NCI-H1048 (cell line): ENCODE results near the gene ALDH5A1.
"Not testable (repeated sequence)": the region's sequence is repeated elsewhere in the genome, so short reads cannot be mapped to it uniquely, and the experiment has no call there.

Source experiments
- DNase-seq: peaks from one replicate; lab custom pipeline; 2025; lab: John Stamatoyannopoulos, UW

ALDH5A1 gene

GRCh38 chr6:24486065-24486464 lies 8.7 kb upstream of the ALDH5A1 start:
- no peak for DNase-seq

DNA sequence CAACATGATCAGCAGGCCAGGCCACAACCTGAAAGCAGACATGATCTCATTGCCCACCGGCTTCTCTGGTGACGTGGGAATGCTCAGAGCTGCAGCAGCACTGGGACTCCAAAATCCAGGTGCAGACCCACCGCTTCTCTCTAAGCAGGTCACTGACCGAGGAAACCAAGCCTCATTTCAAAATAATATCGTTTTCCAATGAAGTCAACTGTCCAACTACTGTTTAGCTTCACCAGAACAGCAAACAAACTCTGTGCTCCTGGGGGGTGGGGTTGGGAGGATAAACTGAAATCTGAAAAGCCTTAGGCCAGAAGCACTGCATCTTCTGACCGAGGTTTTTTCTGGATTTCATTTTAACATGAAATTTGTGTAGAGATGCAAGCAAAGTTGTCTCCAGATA lies 5.3 kb upstream of the ALDH5A1 start, which contains the start of gene GPLD1:
Gene GPLD1, minus strand, starts transcription at position 109 of the 400 bp plus-strand sequence. Its CDS starts 67 bp downstream, at position 42.
- no peak for DNase-seq

DNA sequence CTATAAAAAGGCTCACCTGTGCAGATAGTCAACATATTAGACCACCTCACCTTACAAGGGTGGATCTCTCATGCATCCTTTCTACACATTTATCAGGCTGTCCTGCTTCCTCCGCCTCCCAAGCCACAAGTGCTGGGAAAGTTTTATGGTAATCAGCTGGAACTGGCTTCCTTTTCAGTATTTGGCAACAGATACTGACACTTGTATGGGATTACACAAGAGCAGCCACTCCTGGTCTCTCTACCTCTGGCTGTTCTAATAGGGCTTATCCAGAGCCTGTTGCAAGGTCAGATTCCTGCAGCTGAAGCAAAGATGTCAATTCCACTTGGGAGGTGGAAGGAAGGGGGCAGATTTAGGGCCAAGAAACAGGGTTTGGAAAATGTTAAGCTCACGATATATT lies 4.9 kb upstream of the ALDH5A1 start:
- no peak for DNase-seq

DNA sequence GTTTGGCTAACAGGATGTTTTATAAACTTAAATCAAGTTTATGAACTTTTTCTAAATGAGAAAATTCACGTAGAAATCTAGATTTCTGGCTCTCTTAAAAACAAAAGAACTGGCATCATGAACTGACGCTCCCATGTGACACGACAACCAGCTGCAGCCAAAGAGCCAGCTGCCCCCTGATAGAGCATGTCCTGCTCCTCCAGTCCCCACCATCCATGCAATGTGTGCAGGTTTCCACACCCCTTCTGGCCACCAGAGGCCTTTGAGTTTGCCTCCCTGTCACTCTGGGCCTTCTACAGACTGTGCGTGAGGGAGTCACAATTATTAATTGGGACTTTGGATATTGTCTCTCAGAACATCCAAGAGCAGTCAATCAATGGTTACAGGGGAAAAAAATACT lies 3.8 kb upstream of the ALDH5A1 start:
- DNase-seq = no peak

DNA sequence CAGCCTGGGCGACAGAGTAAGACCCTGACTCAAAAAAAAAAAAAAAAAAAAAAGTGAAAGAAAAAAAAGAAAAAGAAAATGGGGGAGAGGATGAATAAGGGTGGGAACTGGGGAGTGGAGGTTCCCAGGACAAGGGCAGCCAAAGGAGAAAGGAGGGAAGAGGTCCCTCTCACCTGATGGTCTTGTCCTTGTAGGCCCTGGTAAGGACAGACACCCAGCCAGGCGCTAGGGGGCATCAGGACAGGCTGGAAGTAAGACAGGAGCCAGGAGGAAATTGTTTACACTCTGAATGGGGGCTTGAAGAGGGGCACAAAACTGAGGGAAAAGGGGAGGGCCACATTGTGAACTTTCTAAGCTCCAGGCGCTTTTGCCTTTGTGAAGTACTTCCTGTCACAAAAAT lies 2.3 kb upstream of the ALDH5A1 start:
- DNase-seq = no peak

- no peak for DNase-seq
These were observed 586 bp upstream of the ALDH5A1 start for GRCh38 chr6:24493945-24494820.

- DNase-seq = no peak
These were observed 2.6 kb downstream of the ALDH5A1 start for GRCh38 chr6:24497254-24497970.

GRCh38 chr6:24500683-24501082 lies 5.9 kb downstream of the ALDH5A1 start:
- DNase-seq = no peak

DNA sequence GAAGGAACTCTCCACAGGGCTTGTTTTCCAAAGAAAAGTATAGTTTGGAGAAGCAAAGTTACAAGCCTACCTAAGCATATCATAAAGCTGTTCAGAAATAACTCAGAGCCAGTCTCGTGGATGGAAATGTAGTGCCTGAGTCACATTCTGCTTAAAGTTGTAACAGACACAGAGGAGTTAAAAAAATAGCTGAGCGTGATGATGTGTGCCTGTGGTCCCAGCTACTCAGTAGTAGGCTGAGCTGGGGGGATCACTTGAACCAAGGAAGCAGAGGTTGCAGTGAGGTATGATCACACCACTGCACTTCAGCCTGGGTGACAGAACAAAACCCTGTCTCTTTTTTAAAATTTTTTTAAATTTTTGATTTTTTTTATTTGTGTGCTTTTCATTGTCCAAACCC lies 6.6 kb downstream of the ALDH5A1 start:
- no peak for DNase-seq

DNA sequence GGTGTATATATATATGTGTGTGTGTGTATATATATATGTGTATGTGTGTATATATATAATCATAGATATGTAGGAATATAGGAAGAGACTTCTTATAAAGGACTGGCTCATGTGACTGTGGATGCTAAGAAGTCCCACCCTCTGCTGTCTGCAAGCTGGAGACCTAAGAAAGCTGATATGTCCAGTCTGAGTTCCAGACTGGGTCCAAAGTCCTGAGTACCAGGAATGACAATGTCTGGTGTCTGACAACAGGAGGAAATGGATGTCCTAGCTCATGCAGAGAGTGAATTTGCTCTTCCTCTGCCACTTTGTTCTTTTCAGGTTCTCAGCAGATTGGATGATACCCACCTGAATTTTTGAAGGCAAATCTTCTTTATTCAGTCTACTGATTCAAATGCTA lies 7.1 kb downstream of the ALDH5A1 start:
- no peak for DNase-seq

DNA sequence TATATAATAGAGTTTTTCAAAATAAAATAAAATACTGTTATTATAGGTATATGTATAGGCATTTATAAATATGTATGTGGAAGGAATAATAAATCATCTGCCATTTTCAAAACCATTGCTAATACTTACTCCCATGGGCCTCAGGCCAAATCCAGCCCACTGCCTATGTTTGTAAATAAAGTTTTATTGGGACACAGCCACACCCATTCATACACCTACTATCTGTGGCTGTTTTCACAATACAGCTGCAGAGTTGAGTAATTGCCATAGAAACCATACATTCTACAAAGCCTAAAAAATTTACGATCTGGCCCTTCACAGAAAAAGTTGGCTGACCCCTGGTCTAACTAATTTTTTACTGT lies 9.5 kb downstream of the ALDH5A1 start:
- DNase-seq = no peak

- no peak for DNase-seq
These were observed 10.1 kb downstream of the ALDH5A1 start for GRCh38 chr6:24504649-24505586.

DNA sequence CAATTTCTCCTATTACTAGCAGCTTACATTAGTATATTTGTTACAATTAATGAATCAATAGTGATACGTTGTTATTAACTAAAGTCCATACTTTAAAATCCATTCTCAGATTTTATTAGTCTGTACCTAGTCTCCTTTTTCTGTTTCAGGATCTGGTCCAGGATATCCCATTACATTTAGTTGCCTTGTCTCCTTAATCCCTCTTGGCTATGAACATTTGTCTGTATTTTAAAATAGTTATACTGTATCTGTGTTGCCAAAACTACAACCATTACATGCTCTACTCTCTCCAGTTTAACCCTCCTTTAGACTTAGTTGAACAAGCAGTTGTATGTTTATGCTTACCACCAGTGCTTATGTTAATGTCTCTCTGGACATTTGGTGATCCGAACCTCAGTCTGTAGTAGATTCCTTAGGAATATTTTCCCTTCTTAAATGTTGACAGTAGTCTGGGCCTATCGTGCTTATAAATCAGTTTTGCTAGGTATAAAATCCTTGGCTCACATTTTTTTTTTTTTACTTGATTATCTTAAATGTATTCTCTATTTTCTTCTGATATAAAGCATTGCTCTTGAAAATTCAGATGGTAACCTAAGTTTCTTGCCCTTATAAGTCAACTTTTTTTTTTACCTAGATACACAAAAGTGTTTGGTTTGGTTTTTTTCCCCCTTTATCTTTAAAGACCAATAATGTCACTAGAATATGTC lies 12.2 kb downstream of the ALDH5A1 start:
- no peak for DNase-seq

- DNase-seq = not testable (repeated sequence)
These were observed 17.2 kb downstream of the ALDH5A1 start for GRCh38 chr6:24511976-24512375.

GRCh38 chr6:24513602-24514001 lies 18.8 kb downstream of the ALDH5A1 start:
- no peak for DNase-seq

DNA sequence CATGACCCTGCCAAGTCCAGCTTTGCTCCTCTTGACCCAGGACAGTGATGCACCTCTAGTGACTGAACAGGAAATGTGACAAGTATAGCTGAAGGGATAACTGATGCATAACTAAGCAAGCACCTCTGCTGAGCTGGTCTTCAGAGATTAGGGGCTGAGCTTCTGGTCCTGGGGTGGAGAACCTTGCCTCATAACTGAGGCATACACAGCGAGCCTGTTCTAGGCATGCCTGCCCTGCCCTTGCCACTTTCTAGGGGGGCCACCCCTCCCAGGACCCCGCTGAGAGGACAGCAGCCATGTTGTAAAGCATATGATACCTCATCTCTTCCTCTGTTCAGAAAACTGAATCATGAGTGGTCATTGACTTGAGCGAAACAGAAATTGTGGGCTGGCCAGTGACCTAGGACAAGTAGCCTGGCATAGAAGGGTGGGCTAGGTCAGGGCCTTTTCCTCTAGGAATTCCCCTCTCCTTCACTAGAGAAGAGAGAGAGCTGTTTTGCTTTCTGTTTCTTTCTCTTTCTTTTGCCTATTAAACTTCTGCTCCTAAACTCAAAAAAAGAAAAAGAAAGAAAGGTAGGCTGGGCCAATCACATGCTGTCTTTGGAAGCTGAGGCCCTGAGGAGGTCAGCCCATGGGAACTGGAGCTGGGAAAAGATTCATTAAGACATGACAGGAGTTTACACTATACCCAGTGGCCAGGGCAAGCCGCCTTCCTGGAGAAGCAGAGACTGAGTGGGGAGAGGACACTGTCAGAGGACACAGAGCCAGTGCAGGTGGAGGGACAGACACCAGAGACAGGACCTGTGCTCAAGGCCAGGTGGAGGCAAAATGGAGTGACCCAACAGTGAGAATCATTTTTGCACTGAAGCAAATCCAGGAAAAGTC lies 23.1 kb downstream of the ALDH5A1 start:
- no peak for DNase-seq

DNA sequence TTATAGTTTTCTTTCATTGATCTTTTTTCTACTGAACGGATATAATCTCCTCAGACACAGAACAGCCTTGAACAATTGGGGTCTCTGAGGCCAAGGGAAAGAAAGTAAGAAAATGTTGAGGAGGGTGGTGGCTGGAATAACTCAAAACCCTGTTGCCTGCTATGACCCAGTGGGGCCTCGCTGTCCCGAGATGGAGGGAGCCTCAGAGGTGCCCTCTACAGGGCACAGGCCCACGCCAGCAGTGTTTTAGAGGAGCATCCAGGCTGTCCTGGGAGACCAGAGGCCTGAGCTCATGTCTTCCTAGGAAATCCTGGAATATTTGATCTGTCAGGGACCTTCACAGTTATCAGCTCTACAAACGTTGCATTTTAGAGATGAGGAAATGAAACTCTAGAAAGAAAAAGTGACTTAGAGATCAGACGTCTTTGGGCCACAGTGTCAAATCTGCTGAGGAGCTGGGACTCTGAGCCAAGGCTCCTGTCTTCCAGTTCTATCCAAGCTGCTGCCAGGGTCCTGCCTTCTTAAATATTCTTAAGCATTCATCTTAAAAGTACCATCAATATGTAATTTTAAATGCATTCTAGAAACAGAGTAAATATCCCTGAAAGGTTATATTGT lies 26.3 kb downstream of the ALDH5A1 start:
- DNase-seq = no peak

DNA sequence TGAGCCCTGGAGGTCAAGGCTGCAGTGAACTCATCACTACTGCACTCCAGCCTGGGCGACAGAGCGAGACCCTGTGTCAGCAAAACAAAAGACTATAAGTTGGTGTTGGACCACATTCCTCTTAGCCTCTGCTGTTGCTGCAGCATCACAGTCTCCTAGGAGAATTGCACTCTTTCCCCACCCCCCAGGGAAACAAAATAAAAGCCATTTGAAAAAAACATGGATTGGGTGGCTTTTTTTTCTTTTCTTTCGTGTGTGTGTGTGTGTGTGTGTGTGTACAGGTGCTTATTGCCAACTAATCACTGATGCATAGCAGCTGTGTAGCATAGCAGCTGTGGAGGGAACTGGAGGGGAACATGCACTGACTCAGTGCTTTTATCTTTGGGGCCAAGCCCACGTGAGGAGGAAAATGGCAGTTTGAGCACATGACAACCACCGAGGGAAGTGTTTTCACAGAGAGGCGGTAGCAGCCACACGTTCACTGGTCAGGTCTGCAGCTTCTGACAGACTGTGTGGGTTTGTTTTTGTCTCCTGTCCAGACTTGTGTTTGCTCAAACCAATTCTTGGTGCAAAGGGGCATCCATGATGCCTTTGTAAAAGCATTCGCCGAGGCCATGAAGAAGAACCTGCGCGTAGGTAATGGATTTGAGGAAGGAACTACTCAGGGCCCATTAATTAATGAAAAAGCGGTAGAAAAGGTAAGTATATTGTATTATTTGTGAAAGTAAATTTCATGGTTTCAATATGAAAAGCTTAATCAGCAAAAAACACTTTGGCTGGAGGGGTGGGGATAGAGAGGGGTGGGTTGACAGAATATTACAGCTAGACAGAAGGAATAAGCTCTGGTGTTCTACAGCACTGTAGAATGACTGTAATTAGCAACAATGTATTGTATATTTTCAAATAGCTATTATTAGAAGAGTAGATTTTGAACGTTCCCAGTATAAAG lies 27.7 kb downstream of the ALDH5A1 start:
- DNase-seq = no peak

GRCh38 chr6:24524329-24524728 lies 29.6 kb downstream of the ALDH5A1 start:
- DNase-seq = no peak
